Activated CD4-positive, alpha-beta T cell treated with anti-CD3 and anti-CD28 coated beads for 4 hours (primary cell): ENCODE data around the gene PLA2G4A.

Experiments
- DNase-seq, 2 donors: peaks; one replicate each; pipeline ENCODE4 v3.0.0-alpha.2; 2020

PLA2G4A gene

DNA sequence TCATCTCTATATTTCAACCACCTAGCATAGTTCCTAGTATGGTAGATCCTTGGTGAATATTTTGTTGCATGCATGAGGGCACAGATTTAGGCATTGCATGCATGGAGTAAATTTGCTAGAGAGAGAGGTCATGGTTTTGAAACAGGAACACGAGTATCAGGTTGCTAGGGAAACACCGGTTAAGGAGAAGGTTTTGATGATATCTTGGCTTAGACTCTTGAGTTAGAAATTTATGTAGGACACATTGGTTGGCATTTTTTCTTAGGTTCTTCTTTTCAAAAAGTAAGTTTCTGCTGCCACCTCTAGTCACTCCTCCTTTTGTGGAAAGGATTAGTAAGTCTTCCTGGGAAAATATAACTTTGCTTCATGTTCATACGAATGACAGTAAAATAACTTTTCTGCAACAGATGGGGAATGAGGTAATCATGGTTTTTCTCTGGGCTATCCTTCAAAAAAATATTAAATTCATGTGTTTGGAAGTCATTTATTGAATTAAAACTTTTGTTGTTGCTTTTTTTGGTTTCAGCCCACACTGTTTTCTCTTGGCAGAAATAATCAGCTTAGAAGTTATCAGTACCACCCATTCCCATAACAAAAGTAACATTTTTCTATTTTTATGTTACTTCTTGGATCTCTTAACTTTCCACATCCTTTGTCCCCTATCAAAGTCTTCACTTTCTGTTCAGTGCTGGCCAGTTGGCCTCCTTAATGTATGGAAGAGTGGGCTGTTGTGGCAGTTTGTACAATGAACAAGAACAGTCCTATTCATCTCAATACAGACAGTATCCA lies 97.3 kb downstream of the PLA2G4A start:
- DNase-seq = no peak

DNA sequence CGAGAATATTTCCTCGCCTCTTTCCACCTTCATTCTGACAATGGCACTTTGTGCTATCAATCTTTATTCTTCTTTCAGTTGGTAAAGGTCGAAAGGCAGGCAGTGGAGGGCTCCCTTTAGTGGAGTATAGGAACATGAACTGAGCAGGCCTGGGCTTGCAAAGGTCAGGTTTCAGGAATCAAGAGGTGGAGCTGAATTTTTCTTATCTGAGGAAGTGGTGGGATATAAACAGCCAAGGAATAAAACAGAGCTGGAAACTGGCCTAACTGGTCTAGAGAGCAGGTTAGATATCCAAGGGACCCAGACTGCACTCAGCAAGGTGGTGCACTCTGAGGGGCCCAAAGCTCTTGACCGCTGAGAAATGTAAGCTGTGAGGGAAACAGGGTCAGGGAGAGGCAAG lies 99.1 kb downstream of the PLA2G4A start:
- no peak for DNase-seq

- DNase-seq = no peak
These were observed 101.5 kb downstream of the PLA2G4A start for GRCh38 chr1:186930238-186930637.

GRCh38 chr1:186937016-186937670 lies 108.4 kb downstream of the PLA2G4A start:
- DNase-seq = no peak

DNA sequence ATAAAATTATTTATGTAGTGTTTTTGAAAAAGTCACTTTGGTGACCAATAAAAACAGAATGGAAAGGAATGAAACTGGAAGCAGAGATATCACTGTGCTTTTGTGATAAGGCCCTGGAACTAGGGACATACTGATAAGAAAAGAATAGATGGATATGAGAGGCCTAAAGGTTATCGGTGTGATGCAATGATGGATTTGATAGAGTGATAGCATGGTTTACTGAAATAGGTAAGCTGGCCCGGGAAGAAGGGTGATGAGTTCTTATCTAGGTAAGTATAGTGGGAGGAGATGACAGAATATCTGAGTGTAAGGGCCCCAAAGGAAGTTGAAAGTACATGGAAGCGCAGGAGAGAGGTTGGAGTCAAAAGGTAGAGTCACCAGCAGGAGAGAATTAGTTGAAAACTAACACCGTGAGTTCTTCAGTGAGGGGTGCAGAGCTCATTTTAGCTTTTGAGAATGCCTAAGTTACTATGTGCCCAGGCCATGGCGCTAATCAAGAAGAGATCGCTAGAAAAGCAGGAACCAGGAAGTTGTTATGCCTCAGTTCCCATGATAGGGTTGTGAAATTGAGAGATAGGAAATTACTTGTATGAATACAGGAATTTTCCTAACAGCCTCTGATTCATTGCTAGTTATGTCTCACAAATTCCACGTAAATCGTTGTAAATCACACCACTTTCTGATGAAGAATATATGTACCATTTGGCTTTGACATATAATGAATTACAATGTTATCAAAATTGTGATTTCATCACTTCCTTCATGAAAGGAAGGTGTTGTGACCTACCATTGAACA lies 115.3 kb downstream of the PLA2G4A start:
- no peak for DNase-seq

- DNase-seq = no peak
These were observed 116.4 kb downstream of the PLA2G4A start for GRCh38 chr1:186945146-186945545.

DNA sequence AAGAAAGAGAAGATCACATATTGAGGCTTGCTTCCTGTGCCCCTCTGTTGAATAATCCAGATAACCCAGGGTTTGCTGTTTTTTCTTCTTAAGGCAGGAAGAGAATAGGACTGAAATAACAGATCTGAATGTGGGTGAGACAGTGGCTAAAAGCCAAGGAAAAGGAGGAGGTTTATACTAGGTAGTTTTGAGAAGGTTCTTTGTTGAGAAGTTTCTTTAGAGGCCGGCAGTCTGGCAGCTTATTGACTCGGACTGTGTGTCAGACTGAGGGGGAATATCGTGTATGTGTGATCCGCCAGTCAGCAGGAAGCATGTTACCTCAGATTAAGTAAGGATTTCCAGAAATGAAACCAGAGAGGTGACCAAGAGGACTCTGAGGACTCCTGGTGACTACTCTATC lies 119.8 kb downstream of the PLA2G4A start:
- no peak for DNase-seq

- DNase-seq = no peak
These were observed 120.4 kb downstream of the PLA2G4A start for GRCh38 chr1:186949173-186949572.

DNA sequence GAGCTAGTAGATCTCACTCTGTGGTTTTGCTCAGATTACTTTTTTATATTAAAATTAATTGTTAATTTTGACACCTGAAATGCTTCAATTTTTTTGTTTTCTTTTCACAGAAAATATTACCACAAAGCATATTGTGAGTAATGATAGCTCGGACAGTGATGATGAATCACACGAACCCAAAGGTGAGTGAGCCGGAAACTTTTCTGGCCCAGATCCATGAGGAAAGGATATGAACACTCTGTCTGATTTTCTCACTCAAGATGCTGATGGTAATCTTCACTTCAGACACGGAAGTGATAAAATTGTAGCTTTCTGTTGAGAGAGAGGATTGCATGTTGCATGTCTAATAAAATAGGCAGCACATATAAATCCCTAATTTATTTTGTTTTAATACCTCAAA lies 121.8 kb downstream of the PLA2G4A start:
- no peak for DNase-seq

GRCh38 chr1:186953876-186954275 lies 125.1 kb downstream of the PLA2G4A start:
- DNase-seq = no peak

DNA sequence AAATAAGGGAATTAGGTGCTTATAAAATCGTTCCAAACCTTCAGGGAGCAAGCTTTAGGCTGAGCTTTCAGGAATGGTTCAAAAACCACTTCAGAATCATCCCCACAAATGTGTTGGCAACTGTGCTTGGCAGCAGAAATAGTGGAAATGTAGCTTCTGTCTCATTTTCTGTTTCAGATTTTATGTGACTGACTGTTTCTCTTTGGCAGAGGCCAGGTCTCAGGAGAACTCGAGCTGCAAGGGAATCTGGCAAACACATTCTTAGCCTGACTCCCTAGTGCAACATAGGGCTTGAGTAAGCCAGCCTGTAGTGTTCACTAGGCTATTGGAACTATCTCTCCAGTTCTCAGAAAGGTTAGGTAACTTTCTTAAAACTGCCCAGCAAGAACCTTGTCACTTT lies 128.6 kb downstream of the PLA2G4A start:
- DNase-seq = no peak

DNA sequence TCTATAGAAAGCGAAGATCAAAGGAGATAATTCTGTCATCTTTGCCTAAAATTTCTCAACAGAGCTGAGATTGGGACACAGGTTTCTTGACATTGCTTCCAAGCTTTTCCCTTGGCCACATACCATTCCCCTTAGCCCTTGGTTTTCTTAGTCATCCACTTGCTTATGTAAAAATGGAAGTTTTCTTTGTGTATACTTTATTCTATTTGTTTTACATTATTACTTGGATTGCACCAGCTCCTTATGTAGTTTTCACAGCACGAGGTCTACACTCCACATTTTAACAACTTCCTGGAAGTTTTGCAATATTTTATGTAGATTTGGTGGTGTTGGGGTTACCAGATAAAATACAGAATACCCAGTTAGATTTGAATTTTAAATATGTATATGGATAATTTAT lies 129.8 kb downstream of the PLA2G4A start:
- DNase-seq = no peak

DNA sequence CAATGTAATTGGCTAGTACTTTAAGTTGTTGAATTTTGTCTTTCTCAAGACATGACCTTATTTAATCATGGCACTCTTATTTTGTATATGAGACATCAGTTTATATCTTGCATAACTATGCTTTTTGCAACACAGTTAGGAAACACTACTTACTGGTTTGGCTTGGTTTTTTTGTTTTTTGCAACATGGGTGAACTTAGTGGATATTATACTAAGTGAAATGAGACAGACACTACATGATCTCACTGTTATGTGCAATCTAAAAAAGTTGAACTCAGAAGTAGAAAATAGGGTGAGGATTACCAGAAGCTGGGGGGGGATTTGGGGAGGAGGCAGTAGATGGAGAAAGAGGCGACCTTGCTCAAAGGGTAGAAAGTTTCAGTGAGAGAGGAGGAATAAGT lies 132.1 kb downstream of the PLA2G4A start:
- DNase-seq = no peak

- no peak for DNase-seq
These were observed 137.1 kb downstream of the PLA2G4A start for GRCh38 chr1:186965847-186966246.

- no peak for DNase-seq
These were observed 137.7 kb downstream of the PLA2G4A start for GRCh38 chr1:186966456-186966855.

- no peak for DNase-seq
These were observed 139.1 kb downstream of the PLA2G4A start for GRCh38 chr1:186967656-186968394.

- no peak for DNase-seq
These were observed 146.0 kb downstream of the PLA2G4A start for GRCh38 chr1:186974774-186975181.

GRCh38 chr1:186975220-186975619 lies 146.5 kb downstream of the PLA2G4A start:
- DNase-seq = no peak

- DNase-seq = no peak
These were observed 148.0 kb downstream of the PLA2G4A start for GRCh38 chr1:186976700-186977099.

GRCh38 chr1:186977266-186977957 lies 148.7 kb downstream of the PLA2G4A start:
- DNase-seq = no peak

DNA sequence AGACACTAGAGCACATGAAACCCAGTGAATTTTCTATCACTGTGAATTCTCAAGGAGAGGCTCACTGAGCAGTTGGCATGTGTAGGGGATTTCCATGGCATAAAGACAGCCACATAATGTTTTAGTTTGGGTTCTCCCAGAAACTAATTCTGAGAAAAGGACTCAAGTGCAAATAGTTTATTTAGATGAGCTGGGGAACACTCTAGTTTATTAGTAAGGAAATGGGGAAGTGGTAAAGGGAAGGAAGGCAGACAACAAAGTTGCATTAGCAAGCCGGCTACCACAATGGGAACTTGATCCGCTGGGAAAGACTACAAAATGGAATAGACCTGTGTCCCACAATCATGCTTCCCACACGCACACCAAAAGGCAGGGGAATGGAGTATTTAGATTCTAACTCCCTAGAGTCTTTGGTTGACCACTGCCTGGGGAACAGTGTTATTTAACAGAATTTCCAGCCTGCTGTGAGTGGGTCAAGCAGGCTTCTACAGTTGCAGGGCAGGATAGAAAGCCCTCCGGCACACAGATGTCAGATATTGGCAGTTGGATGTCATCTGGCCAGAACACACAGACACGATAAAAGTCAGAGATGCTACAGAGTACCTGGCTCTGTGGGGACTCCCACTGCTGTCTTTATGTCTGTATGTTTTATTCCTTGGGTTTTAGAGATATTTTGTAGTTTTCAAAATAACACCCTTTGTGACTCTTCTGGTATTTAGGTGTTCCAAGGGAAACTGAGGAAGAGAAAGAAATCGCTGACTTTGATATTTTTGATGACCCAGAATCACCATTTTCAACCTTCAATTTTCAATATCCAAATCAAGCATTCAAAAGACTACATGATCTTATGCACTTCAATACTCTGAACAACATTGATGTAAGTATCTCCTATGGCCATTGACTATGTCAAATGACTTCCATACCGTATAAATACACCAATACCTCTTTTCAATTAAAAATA lies 150.1 kb downstream of the PLA2G4A start:
- DNase-seq = no peak
